ENCODE measurements around the gene ZNF773.
A peak's percentile ranks its signal among the peaks of the same experiment; 100 is the strongest.
"Not testable (repeated sequence)": the region's sequence is repeated elsewhere in the genome, so short reads cannot be mapped to it uniquely, and the experiment has no call there.

ZNF773 gene

GRCh38 chr19:57506163-57506562 is 6.4 kb downstream of the ZNF773 start:
- no peak for TF ChIP-seq CTCF (IDR thresholded peaks at IDR 0.05; ENCODE audit: insufficient read depth, missing control alignments)
- no peak for FAIRE-seq
- no peak for DNase-seq (ENCODE audit: insufficient read length, low spot score)

GRCh38 chr19:57511484-57511883 is 11.7 kb downstream of the ZNF773 start:
- no peak for DNase-seq (ENCODE audit: insufficient read length, low spot score)
- peak; percentile 6 for FAIRE-seq
- no peak for TF ChIP-seq CTCF (IDR thresholded peaks at IDR 0.05; ENCODE audit: insufficient read depth, missing control alignments)

- no peak for TF ChIP-seq CTCF (IDR thresholded peaks at IDR 0.05; ENCODE audit: insufficient read depth, missing control alignments)
- FAIRE-seq (no peak), DNase-seq (ENCODE audit: insufficient read length, low spot score) (no peak)
Observed at GRCh38 chr19:57512845-57513244, 13.1 kb downstream of the ZNF773 start.

- FAIRE-seq = no peak
- no peak for TF ChIP-seq CTCF (IDR thresholded peaks at IDR 0.05; ENCODE audit: insufficient read depth, missing control alignments)
- no peak for DNase-seq (ENCODE audit: insufficient read length, low spot score)
Observed at GRCh38 chr19:57515255-57515654, 15.5 kb downstream of the ZNF773 start.

GRCh38 chr19:57518021-57518420 is 18.3 kb downstream of the ZNF773 start:
- DNase-seq (ENCODE audit: insufficient read length, low spot score); FAIRE-seq: not testable (repeated sequence)

GRCh38 chr19:57527136-57527881 is 27.6 kb downstream of the ZNF773 start, which contains the start of gene ZNF549:
Gene ZNF549 (plus strand): TSS chr19:57527356. CDS start chr19:57527574, 218 bp downstream.
- TF ChIP-seq CTCF (IDR thresholded peaks at IDR 0.05; ENCODE audit: insufficient read depth, missing control alignments) = no peak
- peak; percentile 16 for FAIRE-seq
- DNase-seq (ENCODE audit: insufficient read length, low spot score) = peak; percentile 92

- TF ChIP-seq CTCF (IDR thresholded peaks at IDR 0.05; ENCODE audit: insufficient read depth, missing control alignments) = no peak
- FAIRE-seq (no peak), DNase-seq (ENCODE audit: insufficient read length, low spot score) (no peak)
Observed at GRCh38 chr19:57537953-57538547, 38.3 kb downstream of the ZNF773 start.

Data from D721Med (cell line).